SK-N-SH (cell line): ENCODE measurements around the gene EIF2B5.

Experiments used
- CTCF ChIP-seq: fragments of 200-600 bp; sonication (generic); IDR thresholded peaks from 2 replicates; pipeline ENCODE4 v1.6.1; 2017; ENCODE audit warnings: antibody characterized with exemption, mild to moderate bottlenecking, moderate library complexity
- EP300 ChIP-seq, 2 experiments: IDR thresholded peaks; 2 replicates each; pipeline versions ENCODE4 v1.4.0 to v1.6.1; 2012; ENCODE audit warnings: borderline replicate concordance in 1 of 2, low read depth in 1 of 2, low read length in 1 of 2
- FOXJ3 ChIP-seq: sonication (generic); formaldehyde crosslinking; IDR thresholded peaks from 2 replicates; pipeline ENCODE4 v1.5.1; 2020; ENCODE audit warnings: mild to moderate bottlenecking, missing genetic modification reagents
- MAX ChIP-seq: IDR thresholded peaks from 2 replicates; pipeline ENCODE4 v1.4.0; 2012; ENCODE audit warnings: low read depth
- NFIC ChIP-seq: IDR thresholded peaks from 2 replicates; pipeline ENCODE4 v1.4.0; 2012; ENCODE audit warnings: borderline replicate concordance
- RCOR1 ChIP-seq: fragments of 150-350 bp; IDR thresholded peaks from 2 replicates; pipeline ENCODE4 v1.6.1; 2017; ENCODE audit warnings: antibody characterized with exemption, low read length
- RFX5 ChIP-seq: IDR thresholded peaks from 2 replicates; pipeline ENCODE4 v1.6.1; 2012; ENCODE audit warnings: mild to moderate bottlenecking, improper control_type of control experiment, low read length
- SIN3A ChIP-seq: IDR thresholded peaks from 2 replicates; pipeline ENCODE4 v1.6.1; 2012; ENCODE audit warnings: low read depth, mild to moderate bottlenecking, low read length, moderate library complexity, borderline replicate concordance
- ZBTB33 ChIP-seq: IDR thresholded peaks from 2 replicates; pipeline ENCODE4 v1.4.0; 2012; ENCODE audit warnings: low read depth, borderline replicate concordance

GRCh38 chr3:184085389-184085852, 49.7 kb upstream of the EIF2B5 start:
- TF ChIP-seq CTCF (no peak), FOXJ3 (CRISPR knock-in tag) (no peak), ZBTB33 (no peak), NFIC (no peak), SIN3A (no peak), MAX (no peak), EP300 (IDR thresholded peaks at IDR 0.05; ENCODE audit: borderline replicate concordance in 1 of 2, low read depth in 1 of 2, low read length in 1 of 2) (no peak), RCOR1 (no peak), RFX5 (no peak)
